Measurements from ENCODE around the gene SAP30BP.

The SAP30BP gene

GRCh38 chr17:75722542-75723095 is 55.5 kb downstream of the SAP30BP start:
- no peak for DNase-seq

- DNase-seq: no peak
Observed at GRCh38 chr17:75723171-75723930, 56.2 kb downstream of the SAP30BP start.

DNA sequence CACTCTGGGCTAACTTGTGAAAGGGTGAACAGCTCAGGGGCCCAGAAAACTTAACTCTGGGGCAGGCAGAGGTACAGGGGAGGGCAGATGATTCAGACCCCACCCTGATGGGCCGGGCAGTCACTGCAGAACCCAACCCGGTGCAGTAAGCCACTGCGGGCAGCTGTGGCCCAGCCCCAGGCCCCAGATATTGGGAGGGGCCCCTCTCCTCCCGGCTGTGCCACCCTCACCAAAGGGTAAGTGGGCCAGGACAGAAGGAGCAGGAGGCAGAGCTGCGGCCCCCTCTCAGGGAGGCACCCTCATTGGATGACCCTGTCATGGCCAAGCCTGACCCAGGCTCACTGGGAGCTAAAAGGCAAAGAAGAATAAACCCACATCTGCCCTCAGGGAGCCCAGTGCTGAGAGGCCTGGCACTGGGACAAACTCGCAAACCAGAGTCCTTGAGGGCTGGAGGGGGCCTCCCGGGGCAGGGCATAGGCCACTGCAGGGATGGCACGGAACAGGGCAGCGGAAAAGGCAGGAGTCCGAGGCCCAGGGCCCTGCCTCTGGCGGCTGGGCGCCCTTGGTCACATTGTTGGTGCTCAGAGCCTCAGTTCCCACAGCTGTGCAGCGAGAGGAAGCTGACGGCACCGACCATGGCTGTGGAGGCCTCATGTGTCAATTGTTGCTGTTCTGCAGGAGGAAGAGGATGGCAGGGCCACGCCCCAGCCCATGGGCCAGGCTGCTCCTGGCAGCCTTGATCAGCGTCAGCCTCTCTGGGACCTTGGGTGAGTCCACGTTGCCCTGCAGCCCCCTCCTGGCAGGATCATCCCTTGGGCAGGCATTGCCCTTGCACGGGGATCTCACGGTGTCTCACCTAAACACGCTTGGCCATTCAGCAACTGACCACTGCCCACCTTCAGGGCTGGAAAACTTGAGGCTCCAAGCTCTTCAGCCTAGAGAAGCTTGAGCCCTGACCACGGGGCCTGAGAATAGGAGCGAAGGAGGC is 57.2 kb downstream of the SAP30BP start:
- DNase-seq: no peak

DNA sequence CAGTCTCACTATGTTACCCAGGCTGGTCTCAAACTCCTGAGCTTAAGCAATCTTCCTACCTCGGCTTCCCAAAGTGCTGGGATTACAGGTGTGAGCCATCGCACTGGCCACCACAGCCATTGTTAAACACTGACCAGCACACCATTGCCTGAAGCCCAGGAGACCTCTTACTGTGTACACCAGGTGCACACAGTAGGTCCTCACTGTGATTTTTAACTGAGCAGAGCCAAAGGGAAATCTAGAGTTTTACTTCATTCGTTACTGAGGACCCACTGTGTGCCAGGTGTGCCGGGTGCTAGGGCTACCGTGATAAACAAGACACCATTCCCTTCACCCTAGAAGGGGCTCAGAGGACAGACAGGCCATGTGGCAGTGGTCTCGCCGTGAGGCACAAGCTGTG is 58.4 kb downstream of the SAP30BP start:
- no peak for DNase-seq

DNA sequence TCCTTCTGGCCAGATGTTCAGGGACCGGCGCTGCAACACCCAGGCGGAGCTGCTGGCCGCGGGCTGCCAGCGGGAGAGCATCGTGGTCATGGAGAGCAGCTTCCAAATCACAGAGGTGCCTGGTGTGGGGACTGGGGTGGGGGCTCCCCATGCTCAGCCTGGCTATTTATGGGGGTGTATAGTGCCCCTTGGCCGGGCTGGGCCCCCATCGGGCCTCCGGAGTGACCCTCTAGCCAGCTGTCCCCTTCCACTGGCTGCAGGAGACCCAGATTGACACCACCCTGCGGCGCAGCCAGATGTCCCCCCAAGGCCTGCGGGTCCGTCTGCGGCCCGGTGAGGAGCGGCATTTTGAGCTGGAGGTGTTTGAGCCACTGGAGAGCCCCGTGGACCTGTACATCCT is 60.3 kb downstream of the SAP30BP start:
- DNase-seq: no peak

DNA sequence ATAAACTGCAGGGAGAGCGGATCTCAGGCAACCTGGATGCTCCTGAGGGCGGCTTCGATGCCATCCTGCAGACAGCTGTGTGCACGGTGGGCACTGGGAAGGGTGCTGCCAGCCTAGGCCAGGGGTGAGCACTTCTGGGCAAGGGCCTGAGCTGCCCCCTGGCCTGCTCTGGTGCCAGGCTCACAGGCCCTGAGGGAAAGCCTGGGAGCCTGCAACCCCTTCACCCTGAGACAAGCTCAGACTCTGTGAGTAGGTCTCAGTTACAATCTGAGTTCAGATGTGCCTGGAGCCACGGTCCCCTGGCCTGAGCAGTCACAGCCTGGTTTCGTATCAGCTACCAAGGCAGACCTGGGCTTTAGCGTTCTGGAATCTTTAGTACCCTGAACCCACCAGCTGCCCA is 62.2 kb downstream of the SAP30BP start:
- no peak for DNase-seq

GRCh38 chr17:75730065-75730464 is 62.9 kb downstream of the SAP30BP start:
- no peak for DNase-seq

- no peak for DNase-seq
Observed at GRCh38 chr17:75731086-75731715, 64.1 kb downstream of the SAP30BP start.

- no peak for DNase-seq
Observed at GRCh38 chr17:75731716-75732498, 64.8 kb downstream of the SAP30BP start.

DNA sequence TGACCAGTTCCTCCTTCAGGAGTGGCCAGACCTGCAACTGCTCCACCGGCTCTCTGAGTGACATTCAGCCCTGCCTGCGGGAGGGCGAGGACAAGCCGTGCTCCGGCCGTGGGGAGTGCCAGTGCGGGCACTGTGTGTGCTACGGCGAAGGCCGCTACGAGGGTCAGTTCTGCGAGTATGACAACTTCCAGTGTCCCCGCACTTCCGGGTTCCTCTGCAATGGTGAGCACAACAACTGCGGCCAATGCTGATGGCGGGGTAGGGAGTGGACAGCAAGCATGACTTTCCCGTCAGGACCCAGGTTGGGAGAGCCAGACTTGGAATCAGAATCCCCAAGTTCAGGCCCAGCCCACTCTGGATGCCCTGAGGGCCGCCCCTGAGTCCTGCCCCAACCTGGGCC is 66.3 kb downstream of the SAP30BP start:
- no peak for DNase-seq

DNA sequence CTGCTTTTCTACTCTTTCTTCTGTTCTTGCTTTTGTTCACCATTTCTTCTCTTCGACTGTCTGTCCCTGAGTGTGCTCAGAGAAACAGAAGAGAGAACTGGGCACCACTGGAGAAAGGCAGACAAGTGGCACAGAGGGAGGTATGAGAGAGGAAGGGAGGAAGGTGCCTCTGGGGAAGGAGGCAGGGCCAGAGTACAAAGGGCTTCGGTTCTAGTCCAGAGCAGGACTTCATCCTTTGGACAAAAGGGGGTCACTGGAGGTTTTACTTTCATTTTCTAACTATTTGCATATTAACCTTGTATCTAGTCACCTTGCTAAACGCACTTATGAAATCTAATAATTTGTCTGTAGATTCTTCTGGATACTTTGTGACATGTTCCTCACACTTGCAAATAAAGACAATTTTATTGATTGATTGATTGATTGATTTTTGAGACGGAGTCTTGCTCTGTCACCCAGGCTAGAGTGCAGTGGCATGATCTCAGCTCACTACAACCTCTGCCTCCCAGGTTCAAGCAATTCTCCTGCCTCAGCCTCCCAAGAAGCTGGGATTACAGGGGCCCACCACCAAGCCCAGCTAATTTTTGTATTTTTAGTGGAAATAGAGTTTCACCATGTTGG is 67.6 kb downstream of the SAP30BP start:
- no peak for DNase-seq

GRCh38 chr17:75736173-75736835 is 69.2 kb downstream of the SAP30BP start:
- DNase-seq: no peak

GRCh38 chr17:75737133-75737962 is 70.2 kb downstream of the SAP30BP start:
- DNase-seq: no peak

- no peak for DNase-seq
Observed at GRCh38 chr17:75738218-75738802, 71.2 kb downstream of the SAP30BP start.

DNA sequence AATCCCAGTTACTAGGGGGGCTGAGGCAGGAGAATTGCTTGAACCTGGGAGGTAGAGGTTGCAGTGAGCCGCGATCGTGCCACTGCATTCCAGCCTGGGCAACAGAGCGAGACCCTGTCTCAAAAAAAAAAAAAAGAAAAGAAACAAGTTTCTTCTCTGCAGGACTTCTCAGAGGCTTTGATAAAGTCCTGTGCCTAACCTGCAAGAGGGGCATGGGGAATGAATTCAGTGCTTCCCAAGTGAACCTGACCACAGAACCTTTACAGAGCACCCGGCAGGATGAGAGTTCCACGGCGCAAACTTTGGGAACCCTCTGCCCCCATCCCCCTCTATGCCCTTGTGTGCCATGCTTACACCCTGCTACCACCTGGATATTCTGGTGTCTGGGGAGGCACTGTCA is 72.0 kb downstream of the SAP30BP start:
- DNase-seq: no peak

- DNase-seq: no peak
Observed at GRCh38 chr17:75739801-75740200, 72.7 kb downstream of the SAP30BP start.

- DNase-seq: no peak
Observed at GRCh38 chr17:75740215-75740614, 73.1 kb downstream of the SAP30BP start.

- no peak for DNase-seq
Observed at GRCh38 chr17:75740631-75741077, 73.5 kb downstream of the SAP30BP start.

GRCh38 chr17:75742337-75742736 is 75.2 kb downstream of the SAP30BP start:
- DNase-seq: no peak

All from NCI-H2227 treated with DMSO at 0.1 percent for 48 hours (cell line).